GM23338 (cell line): Measurements from ENCODE around the gene LAMA1. TPM values are rescaled to one million over a fixed set of nuclear protein-coding genes. Genes with fewer than 3 reads are reported as not detected.

Experiments
- CREB1 ChIP-seq: fragments of 250-450 bp; sonication (Bioruptor Pico); IDR thresholded peaks from 2 replicates; pipeline ENCODE4 v1.5.0; 2020; ENCODE audit warnings: low read depth, mild to moderate bottlenecking, moderate library complexity
- EZH2 ChIP-seq: fragments of 200-600 bp; sonication (generic); IDR thresholded peaks from one replicate; pipeline ENCODE4 v1.8.0; 2017; ENCODE audit warnings: antibody characterized with exemption, mild to moderate bottlenecking, low read depth; ENCODE audit not compliant: unreplicated experiment
- EZH2phosphoT487 ChIP-seq: fragments of 200-600 bp; sonication (generic); IDR thresholded peaks from one replicate; pipeline ENCODE4 v1.8.1; 2018; ENCODE audit warnings: antibody characterized with exemption; ENCODE audit not compliant: unreplicated experiment
- NANOG ChIP-seq: IDR thresholded peaks from 2 replicates; pipeline ENCODE4 v1.6.1; 2016; ENCODE audit warnings: antibody characterized with exemption, borderline replicate concordance
- REST ChIP-seq: IDR thresholded peaks from one replicate; pipeline ENCODE4 v1.6.1; 2018; ENCODE audit warnings: antibody characterized with exemption; ENCODE audit not compliant: unreplicated experiment
- ZNF114 ChIP-seq: fragments of 250-450 bp; sonication (Bioruptor Pico); IDR thresholded peaks from 2 replicates; pipeline ENCODE4 v1.5.0; 2020; ENCODE audit warnings: mild to moderate bottlenecking, moderate library complexity
- ZNF462 ChIP-seq: fragments of 250-450 bp; sonication (Bioruptor Pico); IDR thresholded peaks from 2 replicates; pipeline ENCODE4 v1.5.0; 2020; ENCODE audit warnings: mild to moderate bottlenecking, moderate library complexity
- polyA plus RNA-seq: library from polyadenylated mRNA; unstranded; fragments of >200 nt; fragmentation: Nextera tagmentation; extraction: Ambion mirVana; gene quantifications from 2 replicates; pipeline ENCODE4 v1.2.1, GENCODE V29; 2016
- total RNA-seq: library from RNA; depleted of rRNA; stranded (reverse); fragments of >200 nt; shearing (Covaris generic); gene quantifications from 2 replicates; pipeline ENCODE4 v1.2.3, GENCODE V29; 2014

Gene LAMA1
- total and polyA plus RNA-seq, 2 experiments from 2014 or later, result 14.8 to 52.3 TPM

GRCh38 chr18:6940451-6940850, 177.1 kb downstream of the LAMA1 start (continued):
- TF ChIP-seq ZNF462 (no peak), CREB1 (CRISPR knock-in tag) (no peak), NANOG (no peak), REST (no peak), EZH2 (no peak), EZH2phosphoT487 (no peak), ZNF114 (CRISPR knock-in tag) (no peak)
